H1 (cell line): ENCODE measurements around the gene GRK5. TPM values are rescaled to one million over a fixed set of nuclear protein-coding genes. Genes with fewer than 3 reads are reported as not detected.

Source experiments
- CTCF ChIA-PET: fragments of 300-600 bp; sonication (Branson Sonifier 250); formaldehyde crosslinking; loops from one replicate; lab custom pipeline; 2021; ENCODE audit not compliant: partially characterized antibody; lab: Charles Lee
- POLR2A ChIA-PET: fragments of 300-600 bp; sonication (Branson Sonifier 250); formaldehyde crosslinking; loops from one replicate; lab custom pipeline; 2021; ENCODE audit warnings: inconsistent platforms; ENCODE audit not compliant: partially characterized antibody; lab: Charles Lee
- DNase-seq, 2 experiments: peaks; one replicate each; pipeline versions ENCODE4 v3.0.0 to v3.0.0-alpha.2; 2010 to 2022; ENCODE audit warnings: low spot score in 2 of 2, low read depth in 1 of 2, mixed read lengths in 1 of 2
- FAIRE-seq: peaks from 2 replicates; lab custom pipeline; 2011; peaks lifted over from hg19 to GRCh38; lab: Jason Lieb, UNC
- H2AFZ ChIP-seq: 2 replicates; pipeline ENCODE4 v1.8.1; 2012; ENCODE audit warnings: low read length, inconsistent platforms
- H2AK5ac ChIP-seq: 2 replicates; pipeline ENCODE4 v1.6.1; 2013; ENCODE audit warnings: low read depth, low read length
- H2BK120ac ChIP-seq: replicated peaks from 2 replicates; pipeline ENCODE3; 2013; ENCODE audit warnings: low read depth, low read length, inconsistent platforms
- H2BK12ac ChIP-seq: 2 replicates; pipeline ENCODE4 v1.6.1; 2013; ENCODE audit warnings: low read depth, low read length
- H2BK15ac ChIP-seq: 2 replicates; pipeline ENCODE4 v1.6.1; 2013; ENCODE audit warnings: low read length
- H2BK20ac ChIP-seq: 2 replicates; pipeline ENCODE4 v1.6.1; 2013; ENCODE audit warnings: low read length
- H2BK5ac ChIP-seq: 2 replicates; pipeline ENCODE4 v1.6.1; 2013; ENCODE audit warnings: low read depth, low read length
- H3K14ac ChIP-seq: 2 replicates; pipeline ENCODE4 v1.6.1; 2013; ENCODE audit warnings: inconsistent platforms; ENCODE audit not compliant: insufficient read length
- H3K18ac ChIP-seq: 2 replicates; pipeline ENCODE4 v1.6.1; 2013; ENCODE audit warnings: low read length; ENCODE audit errors: extremely low read depth
- H3K23ac ChIP-seq: 2 replicates; pipeline ENCODE4 v1.6.1; 2013; ENCODE audit warnings: inconsistent platforms; ENCODE audit not compliant: insufficient read length
- H3K23me2 ChIP-seq: 2 replicates; pipeline ENCODE4 v1.6.1; 2013; ENCODE audit warnings: low read depth, low read length
- H3K27ac ChIP-seq: 2 replicates; pipeline ENCODE4 v1.6.1; 2011; ENCODE audit warnings: low read depth, low read length, inconsistent platforms
- H3K27me3 ChIP-seq, 4 experiments: replicated peaks in 1 of 4; 1 replicate in 1 of 4; 2 replicates in 3 of 4; pipeline versions ENCODE4 v1.6.1 to v1.8.1; 2011 to 2013; ENCODE audit warnings: low read length in 3 of 4, mild to moderate bottlenecking in 3 of 4, inconsistent platforms in 2 of 4, mixed read lengths in 2 of 4, moderate library complexity in 1 of 4; ENCODE audit not compliant: control insufficient read depth in 3 of 4, insufficient read depth in 3 of 4; ENCODE audit errors: extremely low read depth in 1 of 4
- H3K36me3 ChIP-seq, 4 experiments: 2 replicates each; pipeline versions ENCODE4 v1.6.1 to v1.8.1; 2011 to 2013; ENCODE audit warnings: mild to moderate bottlenecking in 4 of 4, low read length in 3 of 4, moderate library complexity in 2 of 4, control low read depth in 1 of 4, inconsistent platforms in 1 of 4; ENCODE audit not compliant: insufficient read depth in 4 of 4, control insufficient read depth in 2 of 4
- H3K4ac ChIP-seq: replicated peaks from 2 replicates; pipeline ENCODE3; 2013; ENCODE audit warnings: low read length, low read depth, mixed read lengths, inconsistent platforms; ENCODE audit not compliant: insufficient read length
- H3K4me1 ChIP-seq, 4 experiments: replicated peaks in 1 of 4; 1 replicate in 1 of 4; 2 replicates in 3 of 4; pipeline versions ENCODE4 v1.6.1 to v1.8.1; 2011 to 2013; ENCODE audit warnings: low read length in 3 of 4, inconsistent platforms in 2 of 4, mixed read lengths in 1 of 4; ENCODE audit not compliant: insufficient read depth in 4 of 4, control insufficient read depth in 3 of 4
- H3K4me2 ChIP-seq, 2 experiments: 2 replicates each; pipeline versions ENCODE4 v1.6.1 to v1.8.1; 2011 to 2013; ENCODE audit warnings: low read depth in 2 of 2, low read length in 2 of 2, control low read depth in 1 of 2, inconsistent platforms in 1 of 2, mild to moderate bottlenecking in 1 of 2; ENCODE audit not compliant: insufficient read depth in 1 of 2
- H3K4me3 ChIP-seq, 4 experiments: fragments of 200-600, 300-600 bp in 1 of 4; sonication (generic), shearing (Covaris generic), sonication (Bioruptor Twin) in 1 of 4; 2 replicates each; pipeline versions ENCODE4 v1.5.1 to v1.8.1; 2011 to 2016; ENCODE audit warnings: low read length in 4 of 4, low read depth in 3 of 4, control low read depth in 2 of 4, inconsistent platforms in 2 of 4, mild to moderate bottlenecking in 2 of 4, mixed read lengths in 1 of 4, moderate library complexity in 1 of 4; ENCODE audit not compliant: insufficient read depth in 2 of 4; ENCODE audit errors: extremely low read depth in 1 of 4
- H3K56ac ChIP-seq: replicated peaks from 2 replicates; pipeline ENCODE3; 2013; ENCODE audit warnings: low read depth, mild to moderate bottlenecking, mixed read lengths, low read length, inconsistent platforms; ENCODE audit not compliant: insufficient read length
- H3K79me1 ChIP-seq: 2 replicates; pipeline ENCODE4 v1.6.1; 2013; ENCODE audit warnings: low read depth, low read length, control low read depth
- H3K79me2 ChIP-seq, 2 experiments: 2 replicates each; pipeline versions ENCODE4 v1.6.1 to v1.8.1; 2012 to 2013; ENCODE audit warnings: low read length in 2 of 2, mild to moderate bottlenecking in 2 of 2, inconsistent platforms in 1 of 2; ENCODE audit not compliant: insufficient read depth in 2 of 2, control insufficient read depth in 1 of 2
- H3K9ac ChIP-seq, 4 experiments: replicated peaks in 1 of 4; 1 replicate in 1 of 4; 2 replicates in 3 of 4; pipeline versions ENCODE4 v1.6.1 to v1.8.1; 2011 to 2013; ENCODE audit warnings: low read depth in 3 of 4, low read length in 3 of 4, control low read depth in 2 of 4, mild to moderate bottlenecking in 2 of 4, moderate library complexity in 2 of 4, inconsistent platforms in 1 of 4; ENCODE audit errors: extremely low read depth in 1 of 4
- H3K9me3 ChIP-seq, 2 experiments: 2 replicates each; pipeline versions ENCODE4 v1.6.1 to v1.8.1; 2012 to 2013; ENCODE audit warnings: mild to moderate bottlenecking in 2 of 2, moderate library complexity in 2 of 2, control low read depth in 1 of 2, inconsistent platforms in 1 of 2, low read depth in 1 of 2, low read length in 1 of 2, mixed read lengths in 1 of 2; ENCODE audit not compliant: insufficient read depth in 2 of 2
- H4K20me1 ChIP-seq, 2 experiments: replicated peaks in 1 of 2; 2 replicates each; pipeline versions ENCODE3 to v1.8.1; 2011 to 2013; ENCODE audit warnings: inconsistent platforms in 2 of 2, low read length in 2 of 2, mild to moderate bottlenecking in 1 of 2; ENCODE audit not compliant: insufficient read depth in 2 of 2, control insufficient read depth in 1 of 2
- H4K5ac ChIP-seq: 2 replicates; pipeline ENCODE4 v1.6.1; 2013; ENCODE audit warnings: low read length, low read depth, mixed read lengths, inconsistent platforms; ENCODE audit not compliant: insufficient read length
- H4K8ac ChIP-seq: 2 replicates; pipeline ENCODE4 v1.8.0; 2013; ENCODE audit warnings: mild to moderate bottlenecking, moderate library complexity, low read length, inconsistent platforms; ENCODE audit not compliant: insufficient read depth; ENCODE audit errors: extremely low read depth
- H4K91ac ChIP-seq: replicated peaks from 2 replicates; pipeline ENCODE3; 2013; ENCODE audit warnings: low read length, mixed read lengths, inconsistent platforms; ENCODE audit not compliant: insufficient read length
- CBX8 ChIP-seq: fragments of 300-800, 300-1000 bp; sonication (generic); IDR thresholded peaks from 2 replicates; pipeline ENCODE4 v1.7.1; 2016; ENCODE audit warnings: low read depth, low read length, borderline replicate concordance
- CREB1 ChIP-seq: IDR thresholded peaks from 2 replicates; pipeline ENCODE4 v1.6.1; 2012; ENCODE audit warnings: inconsistent platforms
- PHF8 ChIP-seq: fragments of 200-600 bp; sonication (generic); conservative IDR thresholded peaks from 2 replicates; pipeline ENCODE4 v1.7.1; 2012; ENCODE audit warnings: low read depth, mild to moderate bottlenecking, inconsistent platforms, low read length, moderate library complexity
- POLR2A ChIP-seq, 2 experiments: IDR thresholded peaks; 1 replicate in 1 of 2; 2 replicates in 1 of 2; pipeline ENCODE4 v1.6.1; 2011; ENCODE audit warnings: low read depth in 2 of 2, low read length in 2 of 2, mild to moderate bottlenecking in 2 of 2; ENCODE audit errors: control extremely low read depth in 1 of 2
- SIN3A ChIP-seq, 2 experiments: IDR thresholded peaks in 1 of 2; conservative IDR thresholded peaks in 1 of 2; 2 replicates each; pipeline ENCODE4 v1.6.1; 2011 to 2012; ENCODE audit warnings: low read length in 2 of 2, improper control_type of control experiment in 1 of 2, low read depth in 1 of 2, mild to moderate bottlenecking in 1 of 2
- SIX5 ChIP-seq: IDR thresholded peaks from 2 replicates; pipeline ENCODE4 v1.6.1; 2011; ENCODE audit warnings: mild to moderate bottlenecking, low read depth, low read length
- SP4 ChIP-seq: IDR thresholded peaks from 2 replicates; pipeline ENCODE4 v1.6.1; 2012; ENCODE audit warnings: low read length, inconsistent platforms
- SRF ChIP-seq: IDR thresholded peaks from 2 replicates; pipeline ENCODE4 v1.6.1; 2011; ENCODE audit warnings: mild to moderate bottlenecking, low read depth, low read length, moderate library complexity
- TAF1 ChIP-seq: IDR thresholded peaks from 2 replicates; pipeline ENCODE4 v1.6.1; 2011; ENCODE audit warnings: mild to moderate bottlenecking, low read depth, low read length
- ZNF274 ChIP-seq: IDR thresholded peaks from 2 replicates; pipeline ENCODE4 v1.7.0; 2012; ENCODE audit warnings: low read length, borderline replicate concordance; ENCODE audit errors: extremely low read depth
- WGBS, 2 experiments: shearing (Covaris generic) in 1 of 2; methylation state at CpG; one replicate each; pipeline versions ENCODE4 v1.1.6 to v1.1.7; 2013 to 2015; ENCODE audit warnings: low lambda C conversion rate in 2 of 2, mixed read lengths in 2 of 2, inconsistent platforms in 1 of 2, low coverage in 1 of 2, missing lambda C conversion rate in 1 of 2; ENCODE audit not compliant: insufficient replicate concordance in 2 of 2, insufficient coverage in 1 of 2, insufficient read length in 1 of 2; ENCODE audit errors: extremely low coverage in 1 of 2, missing lambda C conversion rate in 1 of 2; 5-methylcytosine and 5-hydroxymethylcytosine counted together
- polyA plus RNA-seq, 7 experiments: library from polyadenylated mRNA; depleted of rRNA in 3 of 7; stranded (reverse) in 5 of 7; unstranded in 2 of 7; fragments of >200 nt in 5 of 7; fragments of 200-250 nt in 2 of 7; gene quantifications; 1 replicate in 5 of 7; 2 replicates in 1 of 7; 4 replicates in 1 of 7; pipeline versions ENCODE4 v1.2.1 to v1.2.3, GENCODE V29; 2011 to 2013; ENCODE audit warnings: missing spikeins in 2 of 7, mixed read lengths in 2 of 7
- total RNA-seq: library from RNA; stranded (reverse); fragmentation: NEBNext Ultra II Directional; extraction: Animal tissue kit (Norgen Biotek cat#: 25700); gene quantifications from 2 replicates; pipeline ENCODE4 v1.2.1, GENCODE V29; 2021

The GRK5 gene
- total and polyA plus RNA-seq, 2 of the 8 experiments (the other 6 are each of a cell fraction or from before 2014, with no cell fraction given), result 0.54 to 2.5 TPM

DNA sequence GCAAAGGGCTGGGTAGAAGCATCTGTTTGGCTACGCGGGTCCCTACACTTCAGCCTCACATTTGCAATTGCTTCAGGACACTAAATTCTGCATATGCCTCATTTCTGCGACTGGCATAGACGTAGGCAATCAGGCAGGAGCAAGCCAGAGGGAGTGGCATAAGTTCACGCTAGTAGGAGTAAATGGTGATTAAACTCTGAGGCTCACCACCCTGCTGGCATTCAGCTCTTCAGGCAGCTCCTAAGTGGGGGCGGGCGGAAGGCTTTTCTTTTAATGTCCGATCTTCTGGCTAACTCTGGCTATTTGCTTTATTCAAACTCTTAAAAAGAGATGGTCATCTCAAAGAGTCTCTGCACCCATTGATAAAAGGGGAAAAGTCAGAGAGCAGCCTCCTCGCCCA, 289.9 kb downstream of the GRK5 start:
- no peak for FAIRE-seq

More for the DNA sequence above, 289.9 kb downstream of the GRK5 start:
- no peak overlapping the region for H4K91ac ChIP-seq
- 92% methylated on average over 9 of the region's 9 CpGs; no CpG with 5 or more reads in 1 of the 2 experiments for WGBS, 2 experiments
- H3K79me1 ChIP-seq, result no peaks in the 10 kb centered on the region
- H4K20me1 ChIP-seq, result peaks cover 0 to 1% of the 10 kb centered on the region in 2 experiments
- H3K9me3 ChIP-seq, result no peaks in the 10 kb centered on the region
- H3K27ac ChIP-seq, result no peak overlapping the region
- no peak overlapping the region for H2BK20ac ChIP-seq
- no peak overlapping the region; a peak in 1 of 7 replicates for H3K9ac ChIP-seq
- H3K23ac ChIP-seq, result no peak overlapping the region
- H3K56ac ChIP-seq, result no peak overlapping the region
- H2BK120ac ChIP-seq, result no peak overlapping the region
- H3K4me3 ChIP-seq, result no peak overlapping the region
- TF ChIP-seq CBX8, result no peak
- TF ChIP-seq SIX5, result no peak
- no peak for TF ChIP-seq CREB1
- no peak for TF ChIP-seq SP4
- no peak for TF ChIP-seq ZNF274
- TF ChIP-seq TAF1, result no peak
- TF ChIP-seq SIN3A (conservative IDR thresholded peaks at IDR 0.05 in 1 of 2, IDR thresholded peaks at IDR 0.05 in 1 of 2; ENCODE audit: low read depth in 1 of 2, low read length in 2 of 2), result no peak
- TF ChIP-seq SRF, result no peak
- no peak for TF ChIP-seq POLR2A (IDR thresholded peaks at IDR 0.05; ENCODE audit: control extremely low read depth in 1 of 2, low read depth in 2 of 2, low read length in 2 of 2)
- TF ChIP-seq PHF8, result no peak
- TF ChIP-seq, all 59 proteins: peak for 0
- H4K8ac ChIP-seq, result no peak overlapping the region; the same call in 1 of the 2 replicates
- POLR2A ChIA-PET, result no interaction called here
- H3K14ac ChIP-seq, result no peak overlapping the region
- no peak for DNase-seq
- no peaks in the 10 kb centered on the region for H3K23me2 ChIP-seq
- H3K27me3 ChIP-seq, result no peaks in the 10 kb centered on the region; a peak in 2 of 7 replicates
- no peaks in the 10 kb centered on the region for H3K79me2 ChIP-seq
- peaks cover 0 to 4% (median 0%) of the 10 kb centered on the region in 4 experiments; a peak in 3 of 7 replicates for H3K4me1 ChIP-seq
- no peak overlapping the region for H3K4me2 ChIP-seq
- H2AK5ac ChIP-seq, result no peak overlapping the region
- H3K36me3 ChIP-seq, result no peaks in the 10 kb centered on the region
- no peak overlapping the region for H2BK5ac ChIP-seq
- H3K4ac ChIP-seq, result no peak overlapping the region
- no peak overlapping the region for H2BK15ac ChIP-seq
- H3K18ac ChIP-seq, result no peak overlapping the region; the same call in 1 of the 2 replicates
- CTCF ChIA-PET, result interaction anchor here (1.0 to 1.5 kb wide), 2 partner anchors 47 to 52 kb away, joined by 3 to 5 read pairs; no protein-coding TSS in a partner anchor
- no peak overlapping the region for H2AFZ ChIP-seq
- H2BK12ac ChIP-seq, result no peak overlapping the region
- no peak overlapping the region for H4K5ac ChIP-seq
